ENCODE results near the gene LRP2.

LRP2 gene

GRCh38 chr2:169302364-169302763, 60.0 kb downstream of the LRP2 start:
- Histone ChIP-seq H3K79me2 (ENCODE audit: low read length) (no peaks in the 10 kb centered on the region), H3K4me2 (ENCODE audit: low read depth, low read length) (no peak overlapping the region), H3K27me3 (replicated peaks; ENCODE audit: insufficient read depth, low read length) (no peaks in the 10 kb centered on the region), H3K4me3 (ENCODE audit: low read length) (no peak overlapping the region), H3K9me2 (replicated peaks; ENCODE audit: insufficient read depth, low read length) (no peaks in the 10 kb centered on the region), H3K27ac (ENCODE audit: low read length) (no peak overlapping the region), H3K9me3 (replicated peaks; ENCODE audit: insufficient read depth, low read length) (no peaks in the 10 kb centered on the region), H2AFZ (ENCODE audit: low read length) (no peak overlapping the region), H4K20me1 (ENCODE audit: insufficient read depth, low read length) (no peaks in the 10 kb centered on the region), H3K36me3 (replicated peaks; ENCODE audit: insufficient read depth, low read length) (no peaks in the 10 kb centered on the region), H3K4me1 (ENCODE audit: low read length) (no peaks in the 10 kb centered on the region), H3F3A (ENCODE audit: insufficient read depth, low read length) (no peaks in the 10 kb centered on the region), H3K9ac (ENCODE audit: low read length) (no peak overlapping the region)
- no peak for DNase-seq
- TF ChIP-seq EZH2phosphoT487 (IDR thresholded peaks at IDR 0.05; ENCODE audit: low read length) (no peak), CTCF (IDR thresholded peaks at IDR 0.05; ENCODE audit: low read length) (no peak), EZH2 (optimal IDR thresholded peaks at IDR 0.05; ENCODE audit: low read depth, low read length) (no peak)

- no peaks in the 10 kb centered on the region for H3F3A ChIP-seq (ENCODE audit: insufficient read depth, low read length)
- H3K4me2 ChIP-seq (ENCODE audit: low read depth, low read length) = no peak overlapping the region
- H3K4me1 ChIP-seq (ENCODE audit: low read length) = no peaks in the 10 kb centered on the region
- H2AFZ ChIP-seq (ENCODE audit: low read length) = no peak overlapping the region
- no peaks in the 10 kb centered on the region for H3K27me3 ChIP-seq (replicated peaks; ENCODE audit: insufficient read depth, low read length)
- H3K9me2 ChIP-seq (replicated peaks; ENCODE audit: insufficient read depth, low read length) = no peaks in the 10 kb centered on the region
- H4K20me1 ChIP-seq (ENCODE audit: insufficient read depth, low read length) = no peaks in the 10 kb centered on the region
- no peak overlapping the region for H3K9ac ChIP-seq (ENCODE audit: low read length)
- H3K36me3 ChIP-seq (replicated peaks; ENCODE audit: insufficient read depth, low read length) = no peaks in the 10 kb centered on the region
- no peak overlapping the region for H3K27ac ChIP-seq (ENCODE audit: low read length)
- no peak overlapping the region for H3K4me3 ChIP-seq (ENCODE audit: low read length)
- H3K79me2 ChIP-seq (ENCODE audit: low read length) = no peaks in the 10 kb centered on the region
- no peaks in the 10 kb centered on the region for H3K9me3 ChIP-seq (replicated peaks; ENCODE audit: insufficient read depth, low read length)
- DNase-seq = no peak
- no peak for TF ChIP-seq EZH2phosphoT487 (IDR thresholded peaks at IDR 0.05; ENCODE audit: low read length)
Observed at GRCh38 chr2:169301596-169302335, 60.6 kb downstream of the LRP2 start.

GRCh38 chr2:169300636-169301530, 61.5 kb downstream of the LRP2 start:
- no peak overlapping the region for H3K9ac ChIP-seq (ENCODE audit: low read length)
- no peaks in the 10 kb centered on the region for H3K9me2 ChIP-seq (replicated peaks; ENCODE audit: insufficient read depth, low read length)
- H3K27me3 ChIP-seq (replicated peaks; ENCODE audit: insufficient read depth, low read length) = no peaks in the 10 kb centered on the region
- H4K20me1 ChIP-seq (ENCODE audit: insufficient read depth, low read length) = no peaks in the 10 kb centered on the region
- DNase-seq = no peak
- TF ChIP-seq EZH2phosphoT487 (IDR thresholded peaks at IDR 0.05; ENCODE audit: low read length) = no peak
- no peak for TF ChIP-seq EZH2 (optimal IDR thresholded peaks at IDR 0.05; ENCODE audit: low read depth, low read length)
- no peak for TF ChIP-seq CTCF (IDR thresholded peaks at IDR 0.05; ENCODE audit: low read length)
- no peaks in the 10 kb centered on the region for H3K4me1 ChIP-seq (ENCODE audit: low read length)
- H3K27ac ChIP-seq (ENCODE audit: low read length) = no peak overlapping the region
- no peaks in the 10 kb centered on the region for H3K79me2 ChIP-seq (ENCODE audit: low read length)
- no peaks in the 10 kb centered on the region for H3K9me3 ChIP-seq (replicated peaks; ENCODE audit: insufficient read depth, low read length)
- no peak overlapping the region for H2AFZ ChIP-seq (ENCODE audit: low read length)
- no peak overlapping the region for H3K4me3 ChIP-seq (ENCODE audit: low read length)
- no peaks in the 10 kb centered on the region for H3K36me3 ChIP-seq (replicated peaks; ENCODE audit: insufficient read depth, low read length)
- H3K4me2 ChIP-seq (ENCODE audit: low read depth, low read length) = no peak overlapping the region
- H3F3A ChIP-seq (ENCODE audit: insufficient read depth, low read length) = no peaks in the 10 kb centered on the region

Measured in MM.1S (cell line).